ENCODE measurements around the gene SRSF10.
"Not testable (repeated sequence)": the region's sequence is repeated elsewhere in the genome, so short reads cannot be mapped to it uniquely, and the experiment has no call there.

Gene SRSF10

GRCh38 chr1:23958040-23958809 lies 21.9 kb downstream of the SRSF10 start:
- DNase-seq, result not testable (repeated sequence)

GRCh38 chr1:23957096-23957495 lies 23.0 kb downstream of the SRSF10 start:
- no peak for DNase-seq

- no peak for DNase-seq
Measured at GRCh38 chr1:23953020-23953419, 27.1 kb downstream of the SRSF10 start.

- DNase-seq, result no peak
Measured at GRCh38 chr1:23947366-23947765, 32.8 kb downstream of the SRSF10 start.

- DNase-seq, result no peak
Measured at GRCh38 chr1:23936481-23937176, 43.5 kb downstream of the SRSF10 start.

- no peak for DNase-seq
Measured at GRCh38 chr1:23931491-23931880, 48.6 kb downstream of the SRSF10 start.

GRCh38 chr1:23930861-23931490 lies 49.2 kb downstream of the SRSF10 start:
- DNase-seq, result no peak

- no peak for DNase-seq
Measured at GRCh38 chr1:23930270-23930669, 49.9 kb downstream of the SRSF10 start.

- no peak for DNase-seq
Measured at GRCh38 chr1:23928789-23929188, 51.3 kb downstream of the SRSF10 start.

- DNase-seq, result no peak
Measured at GRCh38 chr1:23927097-23927496, 53.0 kb downstream of the SRSF10 start.

GRCh38 chr1:23925279-23925678 lies 54.8 kb downstream of the SRSF10 start:
- DNase-seq, result no peak

- no peak for DNase-seq
Measured at GRCh38 chr1:23924601-23925000, 55.5 kb downstream of the SRSF10 start.

- no peak for DNase-seq
Measured at GRCh38 chr1:23923592-23924499, 56.3 kb downstream of the SRSF10 start.

- no peak for DNase-seq
Measured at GRCh38 chr1:23922321-23922943, 57.7 kb downstream of the SRSF10 start.

GRCh38 chr1:23916209-23917131 lies 63.7 kb downstream of the SRSF10 start:
- no peak for DNase-seq

GRCh38 chr1:23915466-23915865 lies 64.7 kb downstream of the SRSF10 start:
- no peak for DNase-seq

- DNase-seq, result no peak
Measured at GRCh38 chr1:23914921-23915320, 65.2 kb downstream of the SRSF10 start.

Data from NCI-H1105 (cell line).